SH-SY5Y (cell line): ENCODE measurements around the gene ZNF576.

Experiments
- GATA2 ChIP-seq: IDR thresholded peaks from 2 replicates; pipeline ENCODE4 v1.6.1; 2011; ENCODE audit warnings: mild to moderate bottlenecking, low read depth, low read length
- GATA3 ChIP-seq: IDR thresholded peaks from 2 replicates; pipeline ENCODE4 v1.6.1; 2011; ENCODE audit warnings: low read depth, mild to moderate bottlenecking, low read length, moderate library complexity

- no peak; the same call in 1 of the 2 replicates for TF ChIP-seq GATA2
- TF ChIP-seq GATA3: no peak
Observed at GRCh38 chr19:43620061-43621001, 23.9 kb downstream of the ZNF576 start.
